ENCODE results near the gene CDH15. TPM values are rescaled to one million over a fixed set of nuclear protein-coding genes. Genes with fewer than 3 reads are reported as not detected.

CDH15 gene
- total and polyA plus RNA-seq, 2 of the 13 experiments (the other 11 are each of a cell fraction or from before 2014, with no cell fraction given) = 0.74 to 2.2 TPM

- no peak for TF ChIP-seq CC2D1A (CRISPR knock-in tag; IDR thresholded peaks at IDR 0.05)
- peak; percentile 94 for TF ChIP-seq EZH2 (conservative IDR thresholded peaks at IDR 0.05; ENCODE audit: low read depth, low read length)
- no peak for TF ChIP-seq ZBTB10 (CRISPR knock-in tag; IDR thresholded peaks at IDR 0.05; ENCODE audit: borderline replicate concordance)
- TF ChIP-seq MTA1 (CRISPR knock-in tag; IDR thresholded peaks at IDR 0.05; ENCODE audit: borderline replicate concordance) = peak; percentile 23; the same call in 1 of the 2 replicates
- TF ChIP-seq AKAP8 (CRISPR knock-in tag; IDR thresholded peaks at IDR 0.05) = 0 out of 2 replicates have a peak, but pooled peaks have one; percentile 51
- no peak for TF ChIP-seq CBX2 (IDR thresholded peaks at IDR 0.05; ENCODE audit: low read depth, low read length)
- TF ChIP-seq CBX2 (CRISPR knock-in tag; IDR thresholded peaks at IDR 0.05; ENCODE audit: low read depth) = no peak
- TF ChIP-seq JDP2 (CRISPR knock-in tag; IDR thresholded peaks at IDR 0.05; ENCODE audit: borderline replicate concordance) = no peak
- no peak for TF ChIP-seq BORCS8-MEF2B (CRISPR knock-in tag; IDR thresholded peaks at IDR 0.05)
Observed at GRCh38 chr16:89179148-89179484, 7.6 kb downstream of the CDH15 start (continued).

GRCh38 chr16:89179656-89180315, 8.2 kb downstream of the CDH15 start:
- H3K27ac ChIP-seq (ENCODE audit: extremely low read length, insufficient read depth, low read length) = no peak overlapping the region
- ATAC-seq (no peak), DNase-seq (ENCODE audit: low spot score) (no peak), FAIRE-seq (no peak)
- in situ Hi-C loops (cut with HindIII; ENCODE audit: extremely low pct_ligation_motif_present, low pct_unique_long_range_greater_than_20kb) = no loop called here
- no peak overlapping the region for H2AFZ ChIP-seq (ENCODE audit: low read length)
- peaks cover 32% of the 10 kb centered on the region for H3K4me1 ChIP-seq (ENCODE audit: insufficient read depth, low read length)
- no peak overlapping the region for H3K9ac ChIP-seq (ENCODE audit: insufficient read depth, low read depth, low read length)
- no peak for TF ChIP-seq ZNF264 (CRISPR knock-in tag; IDR thresholded peaks at IDR 0.05)
- TF ChIP-seq AGO1 (IDR thresholded peaks at IDR 0.05; ENCODE audit: low read depth, low read length, poor library complexity, severe bottlenecking) = peak; percentile 4
- TF ChIP-seq CSRNP1 (CRISPR knock-in tag; IDR thresholded peaks at IDR 0.05) = no peak
- no peak for TF ChIP-seq ZNF687 (CRISPR knock-in tag; IDR thresholded peaks at IDR 0.05)
- TF ChIP-seq ZNF644 (CRISPR knock-in tag; IDR thresholded peaks at IDR 0.05; ENCODE audit: low read depth) = no peak
- no peak for TF ChIP-seq AKAP8 (CRISPR knock-in tag; IDR thresholded peaks at IDR 0.05)
- TF ChIP-seq SMARCC2 (IDR thresholded peaks at IDR 0.05) = no peak
- no TSS peak for BruUV-seq (replicated peaks)
- H3K4me3 ChIP-seq (replicated peaks in 1 of 3; ENCODE audit: insufficient read depth in 1 of 3, low read depth in 2 of 3, low read length in 3 of 3) = no peak overlapping the region
- H3K27me3 ChIP-seq (ENCODE audit: control insufficient read depth in 1 of 2, insufficient read depth in 2 of 2, low read length in 2 of 2) = peaks cover 51 to 83% of the 10 kb centered on the region in 2 experiments
- no peaks in the 10 kb centered on the region for H3K36me3 ChIP-seq (replicated peaks in 1 of 2; ENCODE audit: control insufficient read depth in 1 of 2, insufficient read depth in 2 of 2, low read length in 2 of 2)
- WGBS (ENCODE audit: low lambda C conversion rate) = 40% methylated on average over 14 of the region's 25 CpGs
- H4K20me1 ChIP-seq (ENCODE audit: insufficient read depth, low read length) = no peaks in the 10 kb centered on the region; the same call in 1 of the 2 replicates
- H3K4me2 ChIP-seq (ENCODE audit: low read depth, low read length) = no peak overlapping the region
- ChIA-PET POLR2A (no interaction called here), CTCF (ENCODE audit: low intra/inter-chr PET ratio, low total read pairs) (no interaction called here)
- intact Hi-C loops (cut with micrococcal nuclease; ENCODE audit: unreplicated experiment) = no loop called here
- no peaks in the 10 kb centered on the region for H3K79me2 ChIP-seq (ENCODE audit: insufficient read depth, low read length)
- H3K9me3 ChIP-seq (ENCODE audit: low read length) = no peaks in the 10 kb centered on the region
